PC-3 (cell line): ENCODE measurements around the gene RFXAP. TPM values are rescaled to one million over a fixed set of nuclear protein-coding genes. Genes with fewer than 3 reads are reported as not detected.

Source experiments
- ATAC-seq: fragments of 200-7000 bp; cut with Tn5 transposase; 2 replicates; pipeline ENCODE4 v1.9.1; 2020; ENCODE audit warnings: mild to moderate bottlenecking, moderate library complexity
- BruUV-seq: library from RNA; stranded (reverse); fragments of 400-500 nt; replicated peaks from 2 replicates; lab custom pipeline; 2021; lab: Mats Ljungman, UMichigan
- CTCF ChIA-PET: fragments of 300-600 bp; sonication (Branson Sonifier 250); formaldehyde crosslinking; loops from one replicate; lab custom pipeline; 2022; ENCODE audit warnings: antibody characterized with exemption; lab: Charles Lee
- POLR2A ChIA-PET: fragments of 300-600 bp; sonication (Branson Sonifier 250); formaldehyde crosslinking; loops from one replicate; lab custom pipeline; 2022; ENCODE audit warnings: antibody characterized with exemption; ENCODE audit not compliant: unreplicated experiment; lab: Charles Lee
- DNase-seq: peaks from one replicate; pipeline ENCODE4 v3.0.0-alpha.2; 2015
- H2AFZ ChIP-seq: fragments of 300-600 bp; sonication (generic); 2 replicates; pipeline ENCODE4 v1.6.0; 2016; ENCODE audit warnings: antibody characterized with exemption, low read length
- H3F3A ChIP-seq: fragments of 300-600 bp; sonication (generic); one replicate; pipeline ENCODE4 v1.6.0; 2017; ENCODE audit warnings: antibody characterized with exemption, low read length, control low read depth, mild to moderate bottlenecking; ENCODE audit not compliant: unreplicated experiment
- H3K27ac ChIP-seq: fragments of 300-600 bp; sonication (generic); 2 replicates; pipeline ENCODE4 v1.5.1; 2016; ENCODE audit warnings: mild to moderate bottlenecking, low read length
- H3K27me3 ChIP-seq: fragments of 300-600 bp; sonication (generic); 2 replicates; pipeline ENCODE4 v1.6.1; 2016; ENCODE audit warnings: low read length, mixed read lengths
- H3K36me3 ChIP-seq: fragments of 300-600 bp; sonication (generic); 2 replicates; pipeline ENCODE4 v1.6.1; 2016; ENCODE audit warnings: low read depth, mixed run types, low read length, mixed read lengths
- H3K4me1 ChIP-seq: fragments of 300-600 bp; sonication (generic); 2 replicates; pipeline ENCODE4 v1.5.1; 2016; ENCODE audit warnings: low read length; ENCODE audit not compliant: insufficient read depth
- H3K4me2 ChIP-seq: fragments of 300-600 bp; sonication (generic); 2 replicates; pipeline ENCODE4 v1.6.0; 2016; ENCODE audit warnings: low read length
- H3K4me3 ChIP-seq: fragments of 300-600 bp; sonication (generic); 2 replicates; pipeline ENCODE4 v1.5.1; 2016; ENCODE audit warnings: mild to moderate bottlenecking, low read length, mixed read lengths
- H3K79me2 ChIP-seq: fragments of 300-600 bp; sonication (generic); 2 replicates; pipeline ENCODE4 v1.6.1; 2017; ENCODE audit warnings: low read length, mixed read lengths
- H3K9ac ChIP-seq: fragments of 300-600 bp; sonication (generic); 2 replicates; pipeline ENCODE4 v1.6.0; 2016; ENCODE audit warnings: mild to moderate bottlenecking, low read length
- H3K9me2 ChIP-seq: fragments of 300-600 bp; sonication (generic); replicated peaks from 2 replicates; pipeline ENCODE4 v1.6.1; 2016; ENCODE audit warnings: mixed run types, low read length, mixed read lengths
- H3K9me3 ChIP-seq: fragments of 300-600 bp; sonication (generic); 2 replicates; pipeline ENCODE4 v1.6.1; 2016; ENCODE audit warnings: low read length, mixed read lengths
- H4K20me1 ChIP-seq: fragments of 300-600 bp; sonication (generic); 2 replicates; pipeline ENCODE4 v1.6.1; 2016; ENCODE audit warnings: low read length, mixed read lengths
- CTCF ChIP-seq: fragments of 300-600 bp; sonication (generic); conservative IDR thresholded peaks from 2 replicates; pipeline ENCODE4 v1.5.1; 2017; ENCODE audit warnings: antibody characterized with exemption, low read depth, mild to moderate bottlenecking, low read length
- EZH2 ChIP-seq: fragments of 300-600 bp; sonication (generic); IDR thresholded peaks from one replicate; pipeline ENCODE4 v1.6.1; 2017; ENCODE audit warnings: antibody characterized with exemption, mild to moderate bottlenecking, low read length; ENCODE audit not compliant: unreplicated experiment
- EZH2phosphoT487 ChIP-seq: fragments of 300-600 bp; sonication (generic); IDR thresholded peaks from 2 replicates; pipeline ENCODE4 v1.6.1; 2018; ENCODE audit warnings: mild to moderate bottlenecking, antibody characterized with exemption, low read length, borderline replicate concordance
- intact Hi-C: fragments of 100-400 bp; cut with micrococcal nuclease; formaldehyde crosslinking; loops from 2 replicates; pipeline ENCODE4 v1.9.0; 2023
- total RNA-seq: library from RNA; depleted of rRNA; stranded (reverse); fragments of >200 nt; gene quantifications from 2 replicates; pipeline ENCODE4 v1.2.3, GENCODE V29; 2014

RFXAP gene
- total RNA-seq, 1 experiment from 2014 or later, result 1.2 TPM

GRCh38 chr13:36814465-36814864, 4.6 kb upstream of the RFXAP start:
- Histone ChIP-seq H3K36me3 (no peaks in the 10 kb centered on the region), H3F3A (no peaks in the 10 kb centered on the region), H3K27me3 (no peaks in the 10 kb centered on the region), H3K4me2 (no peak overlapping the region), H3K9me2 (no peaks in the 10 kb centered on the region), H3K4me1 (0 out of 2 replicates have a peak, but pooled peaks cover 4% of the 10 kb centered on the region), H3K4me3 (no peak overlapping the region), H3K79me2 (peaks cover under 1% of the 10 kb centered on the region; the same call in 1 of the 2 replicates), H3K27ac (no peak overlapping the region), H3K9me3 (no peaks in the 10 kb centered on the region), H4K20me1 (no peaks in the 10 kb centered on the region), H3K9ac (no peak overlapping the region), H2AFZ (no peak overlapping the region)
- ChIA-PET CTCF (no interaction called here), POLR2A (no interaction called here)
- intact Hi-C loops, result loop anchor here (10.0 kb wide), 1 partner anchor 380 kb away; the partner anchor contains the start of gene CCNA1
- no TSS peak for BruUV-seq
- no peak for ATAC-seq
- TF ChIP-seq EZH2 (no peak), CTCF (no peak), EZH2phosphoT487 (no peak)
- no peak for DNase-seq

- ChIA-PET CTCF (no interaction called here), POLR2A (no interaction called here)
- H3K79me2 ChIP-seq, result peaks cover 7% of the 10 kb centered on the region
- no peaks in the 10 kb centered on the region for H3K36me3 ChIP-seq
- no peak overlapping the region for H3K27ac ChIP-seq
- no peaks in the 10 kb centered on the region for H3F3A ChIP-seq
- H3K9ac ChIP-seq, result no peak overlapping the region
- peak; percentile 46; the same call in 1 of the 2 replicates for TF ChIP-seq CTCF
- no peak for TF ChIP-seq EZH2phosphoT487
- no peaks in the 10 kb centered on the region for H4K20me1 ChIP-seq
- BruUV-seq, result no TSS peak
- no peaks in the 10 kb centered on the region for H3K9me3 ChIP-seq
- no peaks in the 10 kb centered on the region for H3K27me3 ChIP-seq
- no peak overlapping the region for H2AFZ ChIP-seq
- peak; percentile 36 for DNase-seq
- no peak overlapping the region for H3K4me2 ChIP-seq
- no peak overlapping the region for H3K4me3 ChIP-seq
- no peaks in the 10 kb centered on the region for H3K9me2 ChIP-seq
- intact Hi-C loops, result loop anchor here (10.0 kb wide), 1 partner anchor 380 kb away; the partner anchor contains the start of gene CCNA1
- no peak for ATAC-seq
- H3K4me1 ChIP-seq, result 0 out of 2 replicates have a peak, but pooled peaks cover 5% of the 10 kb centered on the region
Measured at GRCh38 chr13:36815062-36815461, 4.0 kb upstream of the RFXAP start.

GRCh38 chr13:36817996-36818803, 822 bp upstream of the RFXAP start:
- no TSS peak for BruUV-seq
- Histone ChIP-seq H4K20me1 (no peaks in the 10 kb centered on the region), H3K36me3 (no peaks in the 10 kb centered on the region), H3F3A (no peaks in the 10 kb centered on the region), H3K27me3 (no peaks in the 10 kb centered on the region), H3K79me2 (peaks cover 38% of the 10 kb centered on the region), H3K9me2 (no peaks in the 10 kb centered on the region), H2AFZ (peak overlapping the region; percentile 99), H3K9ac (peak overlapping the region; percentile 77; the same call in 1 of the 2 replicates), H3K4me2 (peak overlapping the region; percentile 92), H3K4me3 (peak overlapping the region; percentile 81), H3K9me3 (no peaks in the 10 kb centered on the region), H3K4me1 (peaks cover 21% of the 10 kb centered on the region), H3K27ac (no peak overlapping the region)
- intact Hi-C loops, result loop anchor here (10.0 kb wide), 1 partner anchor 383 kb away; the partner anchor contains the start of gene CCNA1
- ATAC-seq, result no peak
- TF ChIP-seq EZH2phosphoT487 (no peak), CTCF (0 out of 2 replicates have a peak, but pooled peaks have one; percentile 17)
- POLR2A ChIA-PET, result no interaction called here
- no peak for DNase-seq
- CTCF ChIA-PET, result no interaction called here
